Activated CD4-positive, alpha-beta T cell treated with anti-CD3 and anti-CD28 coated beads for 48 hours (primary cell): ENCODE measurements around the gene NDC1.
"Not testable (repeated sequence)": the region's sequence is repeated elsewhere in the genome, so short reads cannot be mapped to it uniquely, and the experiment has no call there.

Source experiments
- DNase-seq: peaks from one replicate; pipeline ENCODE4 v3.0.0-alpha.2; 2020

NDC1 gene

GRCh38 chr1:53763461-53763860 is 74.6 kb downstream of the NDC1 start:
- no peak for DNase-seq

DNA sequence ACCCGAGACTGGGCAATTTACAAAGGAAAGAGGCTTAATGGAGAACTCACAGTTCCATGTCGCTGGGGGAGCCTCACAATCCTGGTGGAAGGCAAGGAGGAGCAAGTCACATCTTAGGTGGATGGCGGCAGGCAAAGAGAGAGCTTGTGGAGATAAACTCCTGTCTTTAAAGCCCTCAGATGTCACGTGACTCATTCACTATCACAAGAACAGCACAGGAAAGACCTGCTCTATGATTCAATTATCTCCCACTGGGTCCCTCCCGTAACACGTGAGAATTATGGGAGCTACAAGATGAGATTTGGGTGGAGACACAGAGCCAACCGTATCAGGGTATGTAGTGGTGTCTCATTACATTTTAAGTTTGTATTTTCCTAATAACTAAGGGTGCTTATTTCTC is 77.6 kb downstream of the NDC1 start:
- not testable (repeated sequence) for DNase-seq

DNA sequence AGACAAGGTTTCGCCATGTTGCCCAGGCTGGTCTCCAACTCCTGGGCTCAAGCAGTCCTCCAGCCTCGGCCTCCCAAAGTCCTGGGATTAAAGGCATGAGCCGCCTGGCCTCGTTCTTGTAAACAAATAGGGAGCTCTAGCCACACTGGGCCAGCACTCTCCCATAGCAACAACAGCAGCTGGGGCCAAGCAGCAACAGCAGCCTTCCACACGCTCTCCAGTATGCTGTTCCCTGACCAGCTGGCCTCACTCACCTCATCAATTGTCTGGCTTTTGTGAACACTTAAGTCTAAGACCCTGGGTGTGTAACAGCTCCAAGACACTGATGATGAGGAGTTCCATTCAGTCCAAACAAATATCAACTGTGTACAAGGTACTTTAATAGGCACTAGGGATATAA is 82.2 kb downstream of the NDC1 start:
- DNase-seq = no peak

DNA sequence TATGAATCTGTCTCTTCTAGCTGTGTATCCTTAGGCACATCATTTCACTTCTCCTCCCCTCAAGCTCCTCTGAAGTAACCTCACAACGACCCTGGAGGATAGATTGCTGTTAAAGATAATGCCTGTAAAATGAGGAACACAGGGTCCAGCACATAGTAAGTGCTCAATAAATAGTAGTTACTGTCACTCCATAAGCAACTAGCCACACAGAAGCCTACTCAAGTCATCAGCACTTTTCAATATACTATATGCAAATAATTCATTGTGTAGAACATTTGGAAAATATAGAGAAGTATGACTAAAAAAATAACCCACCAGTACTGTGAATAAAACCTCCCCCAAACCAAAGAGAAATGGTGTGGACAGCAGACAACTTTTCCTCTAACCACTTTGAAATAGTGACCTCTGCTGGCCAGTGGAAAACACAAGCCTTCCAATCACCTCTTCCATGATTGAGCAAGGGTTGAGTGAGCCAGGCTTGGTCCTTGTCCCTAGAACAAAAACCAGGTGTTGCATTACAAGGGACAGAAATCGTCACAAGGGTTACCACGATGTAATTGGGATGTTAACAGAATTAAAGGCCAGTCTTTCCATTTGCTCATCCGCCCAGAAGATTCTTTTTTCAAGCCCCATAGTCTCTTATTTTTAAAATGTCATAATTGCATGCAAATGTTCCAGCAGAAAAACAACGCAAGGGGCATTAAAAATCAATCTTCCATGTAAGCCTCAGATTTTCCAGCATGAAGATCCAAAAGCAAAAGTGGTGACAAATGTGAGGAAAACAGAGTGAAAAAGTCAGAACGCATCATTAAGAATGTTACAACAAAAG is 83.4 kb downstream of the NDC1 start:
- peak; percentile 44 for DNase-seq

DNA sequence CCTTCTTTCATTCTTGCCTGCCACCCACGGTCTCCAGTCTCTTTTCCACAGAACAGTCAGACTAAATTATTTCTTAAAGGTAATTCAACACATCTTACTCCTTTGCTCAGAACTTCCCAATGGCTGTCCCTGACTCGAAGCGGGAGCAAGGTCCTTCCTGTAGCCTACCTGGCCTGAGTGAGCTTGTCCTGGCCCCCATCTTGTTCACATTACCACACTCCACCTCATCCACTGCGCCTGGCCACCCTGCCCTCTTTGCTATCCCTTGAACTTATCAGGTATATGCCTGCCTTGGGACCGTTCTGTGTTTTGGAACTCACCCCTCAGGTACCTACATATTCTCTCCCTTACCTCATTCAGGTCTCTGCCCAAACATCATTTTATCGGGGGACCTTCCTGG is 85.8 kb downstream of the NDC1 start:
- no peak for DNase-seq

DNA sequence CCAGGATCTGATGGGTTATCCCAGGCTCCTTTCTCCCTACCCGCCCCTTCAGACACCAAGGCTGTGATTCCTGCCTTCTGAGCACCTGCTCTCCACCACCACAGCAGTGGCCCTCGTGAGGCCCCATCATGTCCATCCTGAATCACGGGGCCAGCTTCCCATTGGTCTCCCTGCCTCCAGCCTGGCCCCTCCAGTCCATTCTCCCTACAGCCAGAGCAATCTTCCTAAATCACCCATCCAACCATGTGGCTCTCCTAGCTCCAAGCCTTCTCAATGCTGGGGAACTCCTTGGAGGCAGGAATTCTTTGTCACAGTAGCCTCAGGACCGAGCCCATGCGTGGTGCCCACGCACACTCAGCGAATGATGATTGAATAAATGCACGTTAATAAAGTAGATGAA is 90.3 kb downstream of the NDC1 start:
- no peak for DNase-seq

GRCh38 chr1:53740621-53741105 is 97.4 kb downstream of the NDC1 start:
- DNase-seq = no peak

DNA sequence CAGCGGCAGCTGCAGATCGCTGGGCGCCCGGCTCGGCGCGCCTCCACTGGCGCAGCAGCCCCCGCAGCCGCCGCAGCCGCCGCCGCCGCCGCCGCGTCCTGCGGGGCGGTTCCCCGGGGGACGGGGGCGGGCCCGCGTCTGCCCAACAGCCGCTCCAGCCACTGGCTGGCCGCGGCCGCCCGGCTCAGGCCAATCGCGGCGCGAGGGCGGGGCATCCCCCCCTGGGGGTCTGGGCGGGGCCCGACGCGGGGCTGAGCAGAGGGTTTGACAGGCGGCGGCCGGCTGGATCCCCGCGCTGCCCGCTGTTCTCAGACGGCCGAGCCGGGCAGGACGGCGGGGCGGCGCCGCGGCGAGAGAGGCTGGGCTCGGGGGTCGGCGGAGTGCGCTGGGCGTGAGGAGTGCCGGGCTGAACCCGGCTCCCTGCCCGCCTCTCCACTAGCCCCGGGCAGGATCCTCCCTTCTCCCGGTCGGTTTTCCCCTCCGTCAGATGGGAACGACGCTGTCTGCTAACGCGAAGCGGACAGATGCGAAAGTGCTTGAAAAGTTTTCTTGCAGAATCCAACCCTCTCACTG is 98.9 kb downstream of the NDC1 start, which contains the start of gene GLIS1:
Gene GLIS1, minus strand, starts transcription at position 56 of the 573 bp plus-strand sequence. CDS start 1,100 bp downstream, outside the sequence.
- DNase-seq = peak; percentile 71

DNA sequence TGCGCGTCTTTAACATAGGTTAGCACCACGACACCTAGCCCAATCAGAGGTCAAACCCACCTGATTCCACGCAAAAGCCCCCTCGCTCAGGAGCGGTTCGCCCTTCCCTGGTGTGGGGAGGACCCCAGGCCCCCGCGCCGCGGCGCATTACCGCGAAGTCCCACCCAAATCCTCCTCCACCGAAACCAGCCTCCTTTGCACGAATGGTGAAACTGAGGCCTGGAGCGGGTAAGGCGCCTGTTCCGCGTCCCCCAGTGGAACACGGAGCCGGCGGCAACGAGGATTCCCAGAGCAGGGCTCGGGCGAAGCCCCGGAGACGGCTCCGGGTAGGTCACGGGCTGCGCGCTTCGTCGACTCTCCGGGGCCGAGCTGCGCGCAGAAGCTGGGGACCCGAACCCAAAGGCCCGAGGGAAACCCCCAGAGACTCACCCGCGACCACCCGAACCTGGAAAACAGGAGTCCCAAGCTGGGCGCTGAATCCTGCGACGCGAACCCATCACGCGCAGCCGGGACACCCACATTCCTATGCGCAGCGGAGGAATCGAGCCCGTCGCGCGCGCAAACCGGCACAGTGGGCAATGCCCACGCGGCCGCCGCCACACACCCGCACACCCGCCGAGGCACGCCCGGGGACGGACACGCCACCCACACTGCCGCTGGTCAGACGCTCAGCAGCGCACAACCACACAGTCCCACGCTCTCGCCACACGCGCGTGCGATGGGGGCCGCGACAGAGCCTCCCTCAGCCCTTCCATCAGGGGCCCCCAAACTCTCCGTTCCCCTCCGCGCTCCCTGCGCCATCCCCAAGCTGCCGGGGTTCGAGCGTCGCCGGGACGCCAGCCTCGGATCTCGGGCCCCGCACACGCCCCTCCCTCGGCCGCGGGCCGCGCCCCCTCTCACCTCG is 99.6 kb downstream of the NDC1 start:
- DNase-seq = peak; percentile 6

GRCh38 chr1:53737648-53738204 is 100.4 kb downstream of the NDC1 start:
- DNase-seq = no peak

DNA sequence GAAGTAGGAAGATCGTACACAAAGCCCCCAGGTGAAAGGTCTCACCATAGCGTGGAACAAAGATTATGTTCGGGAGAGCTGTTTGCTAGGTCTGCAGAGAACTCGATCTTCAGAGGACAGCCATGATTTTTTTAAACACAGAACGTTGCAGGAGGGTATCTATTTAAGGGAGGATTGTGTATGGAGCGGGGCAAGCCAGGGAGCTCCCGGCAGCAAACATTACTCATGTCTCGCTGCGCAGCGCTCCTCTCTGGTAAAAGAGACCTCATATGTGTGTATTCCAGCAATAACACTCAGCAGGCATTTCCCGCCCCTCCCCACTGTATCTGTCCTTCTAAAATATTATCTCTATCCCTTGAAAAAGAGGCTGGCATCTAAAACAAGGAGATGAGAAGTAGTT is 101.8 kb downstream of the NDC1 start:
- DNase-seq = no peak

- DNase-seq = no peak
These were observed 102.4 kb downstream of the NDC1 start for GRCh38 chr1:53735681-53736080.

DNA sequence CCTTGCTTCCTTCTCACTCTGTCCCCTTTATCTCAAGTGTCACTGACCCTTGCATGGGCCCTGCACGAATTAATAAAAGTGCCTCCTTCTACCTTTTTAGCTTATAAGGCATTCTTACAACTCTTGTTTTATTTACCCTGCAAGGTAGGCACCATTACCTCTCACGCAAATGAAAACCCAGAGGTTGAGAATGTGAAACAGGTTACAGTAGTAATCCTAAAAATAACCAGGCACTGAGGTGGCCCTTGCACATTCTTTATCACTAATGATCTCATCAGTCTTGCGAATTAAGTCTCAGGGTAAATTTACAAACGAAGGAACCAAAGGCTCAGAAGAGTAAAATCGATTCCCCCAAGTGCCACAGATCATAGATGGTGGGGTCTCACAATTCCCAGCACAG is 102.8 kb downstream of the NDC1 start:
- DNase-seq = no peak

- no peak for DNase-seq
These were observed 103.4 kb downstream of the NDC1 start for GRCh38 chr1:53734650-53735211.

- no peak for DNase-seq
These were observed 104.0 kb downstream of the NDC1 start for GRCh38 chr1:53733975-53734649.

DNA sequence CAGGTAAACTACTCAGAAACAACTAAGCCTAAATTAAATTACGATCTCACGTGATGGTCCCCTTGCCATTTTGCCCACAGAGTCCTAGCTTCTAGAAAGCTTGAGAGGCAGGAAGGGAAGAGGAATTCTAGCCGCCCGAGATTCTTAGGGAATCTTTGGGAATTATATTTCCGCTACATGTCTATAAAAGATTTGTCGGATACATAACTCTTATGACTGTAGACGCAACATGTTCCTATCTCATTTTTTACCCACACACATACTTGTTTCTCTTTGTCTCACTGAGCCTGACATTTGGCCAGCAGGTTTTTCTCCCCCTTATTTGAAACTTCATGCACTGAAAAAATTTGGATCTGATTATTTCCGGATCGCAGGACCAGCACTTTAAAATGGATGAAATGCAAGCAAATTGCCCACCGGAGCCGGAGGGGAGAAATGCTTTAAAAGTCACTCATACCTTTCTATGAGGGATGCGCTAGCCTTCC is 104.6 kb downstream of the NDC1 start:
- DNase-seq = no peak

DNA sequence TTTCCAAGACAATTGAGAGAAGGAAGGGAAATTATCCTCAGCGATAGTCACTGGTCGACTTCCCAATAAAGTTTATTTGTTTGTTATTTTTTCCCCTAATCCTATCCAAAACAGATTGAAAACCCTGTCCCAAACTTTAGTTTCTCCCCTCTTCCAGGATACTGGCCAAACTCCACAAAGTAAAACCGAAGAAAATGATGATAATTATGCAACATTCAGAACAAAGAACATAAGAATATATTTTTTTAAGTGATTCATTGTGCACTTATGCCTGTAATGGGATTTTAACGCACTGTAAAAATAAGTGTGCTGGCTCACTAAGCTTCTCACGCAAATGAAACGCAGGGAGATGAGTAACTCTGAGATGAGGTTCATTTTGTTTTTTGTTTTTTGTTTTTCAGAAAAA is 105.2 kb downstream of the NDC1 start:
- DNase-seq = no peak

- DNase-seq = no peak
These were observed 105.7 kb downstream of the NDC1 start for GRCh38 chr1:53732409-53732808.

- no peak for DNase-seq
These were observed 106.3 kb downstream of the NDC1 start for GRCh38 chr1:53731779-53732305.

DNA sequence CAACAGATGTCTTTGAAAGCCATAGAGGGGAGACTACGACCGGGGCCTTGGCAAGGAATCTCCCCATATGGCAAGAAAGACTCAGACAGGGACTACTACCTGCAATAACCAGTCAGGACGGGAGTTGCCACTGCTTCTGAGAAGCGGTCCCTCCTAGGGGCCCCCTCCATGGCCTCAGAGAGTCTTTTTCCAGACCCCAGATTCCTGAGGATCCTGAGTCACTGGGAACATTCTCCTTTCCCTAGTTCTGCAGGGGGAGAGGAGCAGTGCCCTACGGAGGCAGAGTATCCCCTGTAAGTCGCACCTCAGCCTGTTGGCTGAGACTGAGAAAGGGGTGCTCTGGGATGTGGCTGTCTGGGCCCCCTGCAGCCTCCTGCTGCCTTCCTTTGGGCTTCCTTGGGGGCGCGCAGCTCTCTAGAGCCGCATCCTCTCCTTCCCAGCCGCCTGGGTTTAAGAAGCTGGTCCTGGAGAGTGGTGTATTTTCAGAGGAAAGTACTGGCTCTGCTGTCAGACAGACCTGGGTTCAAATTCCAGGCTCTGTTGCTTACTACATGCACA is 107.0 kb downstream of the NDC1 start:
- no peak for DNase-seq

DNA sequence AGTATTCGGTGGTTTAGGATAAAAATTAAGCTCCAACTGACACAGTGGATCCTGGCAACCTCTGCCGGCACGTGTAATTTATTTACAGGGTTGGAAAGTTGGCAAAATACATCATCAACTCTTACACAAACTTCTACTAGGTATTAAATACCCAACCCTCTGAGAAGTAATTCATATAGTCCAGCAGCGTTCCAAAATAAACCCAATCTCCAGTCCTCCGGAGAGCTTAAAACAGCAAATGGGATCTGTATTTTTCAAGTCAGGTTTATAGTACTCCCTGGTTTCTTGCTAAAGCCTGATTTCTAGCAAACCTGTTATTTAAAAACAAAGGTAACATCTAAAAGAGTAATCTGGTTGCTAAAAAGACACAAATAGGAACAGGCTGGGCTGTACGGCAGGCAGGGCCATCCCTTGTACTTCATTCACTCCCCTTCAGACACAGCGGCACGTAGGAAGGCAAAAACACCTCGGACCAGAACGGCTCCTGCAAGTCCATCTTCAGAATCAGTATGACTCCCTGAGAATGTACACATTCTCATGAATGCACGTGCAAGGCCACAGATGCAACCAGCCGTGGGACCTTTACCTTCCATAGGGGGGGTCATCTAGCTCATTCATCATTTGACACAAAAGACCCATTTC is 107.8 kb downstream of the NDC1 start:
- DNase-seq = no peak
